Karpas-422 (cell line): ENCODE data around the gene MAMLD1. TPM values are rescaled to one million over a fixed set of nuclear protein-coding genes. Genes with fewer than 3 reads are reported as not detected.

Experiments used
- DNase-seq: peaks from one replicate; pipeline ENCODE4 v3.0.0-alpha.2; 2015
- H2AFZ ChIP-seq: fragments of 200-600 bp; sonication (generic); 2 replicates; pipeline ENCODE4 v1.6.1; 2014; ENCODE audit warnings: antibody characterized with exemption, low read length, mixed read lengths
- H3K27ac ChIP-seq: fragments of 200-600 bp; sonication (generic); 2 replicates; pipeline ENCODE4 v1.5.1; 2014; ENCODE audit warnings: mild to moderate bottlenecking, low read length, moderate library complexity
- H3K27me3 ChIP-seq: fragments of 200-600 bp; sonication (generic); 2 replicates; pipeline ENCODE4 v1.6.1; 2014; ENCODE audit warnings: low read length, mixed read lengths
- H3K36me3 ChIP-seq: fragments of 200-600 bp; sonication (generic); 2 replicates; pipeline ENCODE4 v1.6.1; 2014; ENCODE audit warnings: low read length, mixed read lengths; ENCODE audit not compliant: insufficient read depth
- H3K4me1 ChIP-seq: fragments of 200-600 bp; sonication (generic); 2 replicates; pipeline ENCODE4 v1.6.1; 2014; ENCODE audit warnings: mild to moderate bottlenecking, low read length, mixed read lengths
- H3K4me2 ChIP-seq: fragments of 200-600 bp; sonication (generic); 2 replicates; pipeline ENCODE4 v1.6.1; 2014; ENCODE audit warnings: low read length, low read depth, mild to moderate bottlenecking; ENCODE audit not compliant: poor library complexity, severe bottlenecking
- H3K4me3 ChIP-seq: fragments of 200-600 bp; sonication (generic); 2 replicates; pipeline ENCODE4 v1.5.1; 2014; ENCODE audit warnings: mild to moderate bottlenecking, antibody characterized with exemption, low read length, mixed read lengths
- H3K79me2 ChIP-seq: fragments of 200-600 bp; sonication (generic); 2 replicates; pipeline ENCODE4 v1.6.1; 2014; ENCODE audit warnings: mild to moderate bottlenecking, low read length, mixed read lengths
- H3K9ac ChIP-seq: fragments of 200-600 bp; sonication (generic); 2 replicates; pipeline ENCODE4 v1.6.0; 2014; ENCODE audit warnings: low read length
- H3K9me2 ChIP-seq: fragments of 200-600 bp; sonication (generic), shearing (Covaris generic); replicated peaks from 2 replicates; pipeline ENCODE4 v1.6.0; 2014; ENCODE audit warnings: mild to moderate bottlenecking, low read length, moderate library complexity; ENCODE audit not compliant: insufficient read depth
- H3K9me3 ChIP-seq: fragments of 300-700, 200-600 bp; sonication (generic); 2 replicates; pipeline ENCODE4 v1.6.1; 2014; ENCODE audit warnings: low read length, mixed read lengths
- H4K20me1 ChIP-seq: fragments of 200-600 bp; sonication (generic); 2 replicates; pipeline ENCODE4 v1.6.1; 2014; ENCODE audit warnings: mild to moderate bottlenecking, antibody characterized with exemption, low read length, low read depth; ENCODE audit not compliant: insufficient read depth
- total RNA-seq: library from RNA; depleted of rRNA; stranded (reverse); fragments of >200 nt; shearing (Covaris generic); gene quantifications from 2 replicates; pipeline ENCODE4 v1.2.3, GENCODE V29; 2014; ENCODE audit warnings: low replicate concordance

The MAMLD1 gene
- total RNA-seq, 1 experiment from 2014 or later: 37.8 TPM

DNA sequence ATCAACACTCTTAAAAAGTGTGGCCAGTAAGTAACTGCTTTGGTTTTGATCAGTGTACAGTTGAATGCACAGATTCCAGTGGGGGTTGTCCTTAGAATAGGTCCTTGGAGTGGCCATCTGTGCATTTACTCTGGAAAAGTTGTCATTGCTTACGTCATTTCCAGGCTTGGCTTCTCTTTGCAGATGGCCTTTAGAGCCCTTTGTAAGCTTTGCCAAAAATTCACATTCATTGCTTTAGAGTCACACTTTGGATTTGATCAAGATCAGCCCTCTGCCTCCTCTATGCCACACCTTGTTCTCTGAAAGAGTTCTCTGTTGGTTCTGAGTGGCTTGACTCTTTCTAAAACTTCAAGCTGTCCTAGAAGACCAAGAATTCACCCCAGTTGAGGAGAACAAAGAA, 83.9 kb downstream of the MAMLD1 start:
- peaks cover 65% of the 10 kb centered on the region for H3K79me2 ChIP-seq
- peak overlapping the region; percentile 18; the same call in 1 of the 2 replicates for H3K9ac ChIP-seq
- H3K27ac ChIP-seq: peak overlapping the region; percentile 96
- H2AFZ ChIP-seq: no peak overlapping the region
- H3K9me2 ChIP-seq: no peaks in the 10 kb centered on the region
- H3K4me2 ChIP-seq: peak overlapping the region; percentile 28
- H3K4me1 ChIP-seq: peaks cover 97% of the 10 kb centered on the region
- no peak overlapping the region for H3K4me3 ChIP-seq
- no peaks in the 10 kb centered on the region for H3K27me3 ChIP-seq
- H3K9me3 ChIP-seq: no peaks in the 10 kb centered on the region
- no peak for DNase-seq
- H4K20me1 ChIP-seq: no peaks in the 10 kb centered on the region
- no peaks in the 10 kb centered on the region for H3K36me3 ChIP-seq

DNA sequence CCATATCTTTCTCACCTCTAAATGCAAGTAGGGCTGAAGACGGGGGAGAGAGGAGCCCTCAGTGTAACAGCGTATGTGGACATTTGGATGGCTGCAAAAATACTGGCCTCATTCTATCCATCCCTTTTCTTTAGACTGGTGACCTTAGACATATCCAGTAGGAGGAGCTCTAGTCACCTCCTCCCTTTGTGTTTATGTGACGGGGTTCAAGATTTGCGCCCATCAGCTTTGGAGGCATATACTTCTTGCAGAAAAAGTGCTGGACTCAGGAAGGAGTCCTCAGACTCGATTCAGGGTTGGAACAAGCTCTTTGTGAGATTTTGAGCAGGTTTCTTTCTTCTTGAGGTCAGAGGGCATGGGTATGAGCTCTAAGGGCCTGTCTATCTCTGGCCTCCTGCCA, 86.2 kb downstream of the MAMLD1 start:
- H3K9me3 ChIP-seq: no peaks in the 10 kb centered on the region
- peaks cover 7% of the 10 kb centered on the region; the same call in 1 of the 2 replicates for H3K36me3 ChIP-seq
- no peaks in the 10 kb centered on the region for H3K27me3 ChIP-seq
- peak; percentile 68 for DNase-seq
- H3K9me2 ChIP-seq: no peaks in the 10 kb centered on the region
- H3K4me3 ChIP-seq: peak overlapping the region; percentile 49
- peaks cover 50% of the 10 kb centered on the region for H3K79me2 ChIP-seq
- H3K9ac ChIP-seq: peak overlapping the region; percentile 71
- peak overlapping the region; percentile 73 for H3K4me2 ChIP-seq
- H3K4me1 ChIP-seq: peaks cover 98% of the 10 kb centered on the region
- H2AFZ ChIP-seq: no peak overlapping the region
- H3K27ac ChIP-seq: peak overlapping the region; percentile 96
- no peaks in the 10 kb centered on the region for H4K20me1 ChIP-seq

DNA sequence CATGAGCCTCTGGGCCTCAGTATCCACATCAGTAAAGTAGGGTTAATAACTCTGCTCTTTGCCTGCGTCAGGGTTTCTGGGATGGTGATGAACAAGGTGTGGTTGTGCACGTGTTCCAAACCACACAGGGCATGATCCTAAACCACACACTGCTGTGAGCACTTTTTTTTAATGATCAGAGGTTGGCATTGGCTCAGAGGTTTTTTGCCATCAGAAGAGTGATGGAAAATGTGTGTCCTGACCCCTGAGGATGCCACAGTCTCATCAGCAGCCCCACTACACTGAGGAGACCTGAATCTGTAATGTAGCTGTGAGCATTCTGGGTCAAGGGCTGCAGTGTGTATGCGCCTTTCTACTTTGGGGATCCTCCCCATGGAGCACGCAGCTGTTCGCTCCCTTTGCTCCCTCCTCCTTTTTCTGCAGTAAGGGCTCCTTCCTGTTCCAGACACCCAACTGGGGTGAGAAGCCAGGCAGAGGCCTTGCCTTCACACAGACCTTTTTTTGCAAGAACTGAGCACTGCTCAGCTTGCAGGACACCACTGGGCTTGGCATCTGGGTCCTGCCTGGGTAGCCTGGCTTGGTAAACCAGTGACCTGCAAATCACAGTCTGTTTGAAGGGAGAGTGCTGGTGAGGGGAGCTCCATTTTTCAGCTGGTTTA, 87.5 kb downstream of the MAMLD1 start:
- H3K4me1 ChIP-seq: peaks cover 98% of the 10 kb centered on the region
- peak overlapping the region; percentile 96 for H3K27ac ChIP-seq
- H3K9me3 ChIP-seq: no peaks in the 10 kb centered on the region
- H3K4me3 ChIP-seq: peak overlapping the region; percentile 28; the same call in 1 of the 2 replicates
- H3K27me3 ChIP-seq: no peaks in the 10 kb centered on the region
- H3K36me3 ChIP-seq: peaks cover 15% of the 10 kb centered on the region; the same call in 1 of the 2 replicates
- no peak for DNase-seq
- H3K9ac ChIP-seq: peak overlapping the region; percentile 63
- no peak overlapping the region for H2AFZ ChIP-seq
- peaks cover 47% of the 10 kb centered on the region for H3K79me2 ChIP-seq
- no peaks in the 10 kb centered on the region for H4K20me1 ChIP-seq
- peak overlapping the region; percentile 73 for H3K4me2 ChIP-seq
- no peaks in the 10 kb centered on the region for H3K9me2 ChIP-seq

DNA sequence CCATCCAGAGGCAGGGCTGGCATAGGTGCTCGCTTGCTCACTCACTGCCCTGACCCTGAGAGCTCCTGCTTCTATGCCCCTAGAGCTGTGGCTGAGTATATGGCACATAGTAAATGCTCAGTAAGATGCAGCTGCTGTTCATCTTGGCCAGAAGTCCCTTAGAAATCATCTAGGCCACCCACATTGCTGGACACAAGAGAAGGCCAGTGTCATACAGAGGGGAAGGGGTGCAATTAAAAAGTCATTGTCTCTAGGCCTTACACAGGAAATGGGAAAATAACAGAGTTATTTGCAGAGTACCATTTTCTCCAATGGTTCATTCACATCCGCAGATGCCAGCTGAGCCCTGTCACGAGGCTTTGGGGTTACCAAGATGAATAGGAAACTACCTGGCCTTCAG, 88.8 kb downstream of the MAMLD1 start:
- H3K9ac ChIP-seq: peak overlapping the region; percentile 63
- no peak for DNase-seq
- H4K20me1 ChIP-seq: no peaks in the 10 kb centered on the region

DNA sequence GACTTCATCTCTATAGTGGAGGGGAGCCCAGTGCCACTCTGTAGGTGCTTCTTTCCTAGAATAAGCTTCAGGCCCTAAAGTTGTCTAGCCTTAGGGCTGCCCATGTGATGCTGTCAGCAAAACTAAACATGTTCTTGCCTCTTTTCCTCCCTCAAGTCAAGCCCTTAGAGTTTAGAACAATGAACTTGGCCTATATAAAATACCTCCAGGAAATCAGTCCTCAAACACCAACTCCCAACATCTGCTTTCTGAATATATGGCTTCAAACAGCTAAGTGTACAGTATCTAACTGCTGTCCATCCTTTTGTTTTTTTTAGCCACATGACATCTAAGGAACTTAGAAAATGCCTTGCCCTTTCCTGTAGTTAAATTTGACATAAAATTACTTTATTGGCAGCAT, 91.0 kb downstream of the MAMLD1 start:
- H3K36me3 ChIP-seq: peaks cover 25% of the 10 kb centered on the region; the same call in 1 of the 2 replicates
- H3K79me2 ChIP-seq: peaks cover 45% of the 10 kb centered on the region
- peak overlapping the region; percentile 88 for H3K27ac ChIP-seq
- peak overlapping the region; percentile 34 for H3K4me2 ChIP-seq
- H3K9me3 ChIP-seq: no peaks in the 10 kb centered on the region
- H4K20me1 ChIP-seq: no peaks in the 10 kb centered on the region
- no peaks in the 10 kb centered on the region for H3K27me3 ChIP-seq
- no peaks in the 10 kb centered on the region for H3K9me2 ChIP-seq
- peaks cover 96% of the 10 kb centered on the region for H3K4me1 ChIP-seq
- no peak overlapping the region for H3K4me3 ChIP-seq
- H3K9ac ChIP-seq: peak overlapping the region; percentile 41
- H2AFZ ChIP-seq: no peak overlapping the region
- DNase-seq: no peak

More for the DNA sequence above, 88.8 kb downstream of the MAMLD1 start:
- Histone ChIP-seq H2AFZ (no peak overlapping the region), H3K4me1 (peaks cover 98% of the 10 kb centered on the region), H3K4me2 (peak overlapping the region; percentile 9), H3K27me3 (no peaks in the 10 kb centered on the region), H3K4me3 (no peak overlapping the region), H3K9me3 (no peaks in the 10 kb centered on the region), H3K27ac (peak overlapping the region; percentile 96), H3K79me2 (peaks cover 48% of the 10 kb centered on the region), H3K9me2 (no peaks in the 10 kb centered on the region), H3K36me3 (peaks cover 21% of the 10 kb centered on the region; the same call in 1 of the 2 replicates)

DNA sequence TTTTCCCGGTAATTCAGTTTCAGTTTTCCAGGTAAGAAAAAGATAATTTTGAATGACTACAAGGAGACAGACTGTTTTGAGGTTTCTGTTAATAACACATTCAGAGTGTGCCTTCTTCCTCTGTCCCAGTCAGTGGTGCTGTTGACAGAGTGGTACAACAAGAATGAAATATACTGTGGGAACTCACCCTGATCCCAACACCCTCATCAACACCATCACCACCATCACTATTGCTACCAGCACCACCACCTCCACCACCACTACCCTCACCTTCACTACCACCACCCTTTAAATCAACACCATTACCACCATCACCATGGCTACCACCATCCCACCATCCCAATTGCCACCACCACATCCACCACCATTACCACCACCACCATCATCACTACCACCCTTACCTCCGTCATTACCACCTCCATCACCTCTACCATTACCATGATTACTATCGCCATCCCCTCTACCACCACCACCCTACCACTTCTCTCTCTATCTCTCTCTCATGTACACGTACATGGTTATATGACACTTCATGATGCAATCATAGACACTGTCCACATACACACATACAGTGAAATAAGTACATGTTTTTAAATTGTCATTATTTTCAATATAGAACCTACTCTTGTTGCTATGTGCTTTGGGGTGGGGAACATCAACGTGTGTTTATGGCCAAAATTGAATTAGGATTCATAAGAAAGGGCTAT, 91.5 kb downstream of the MAMLD1 start:
- Histone ChIP-seq H3K4me1 (peaks cover 91% of the 10 kb centered on the region), H3K9me3 (no peaks in the 10 kb centered on the region), H3K9ac (no peak overlapping the region; the same call in 1 of the 2 replicates), H3K4me3 (0 out of 2 replicates have a peak overlapping the region, but pooled peaks have one; percentile 11), H2AFZ (no peak overlapping the region), H3K9me2 (no peaks in the 10 kb centered on the region), H3K36me3 (peaks cover 25% of the 10 kb centered on the region; the same call in 1 of the 2 replicates), H3K27me3 (no peaks in the 10 kb centered on the region), H3K27ac (peak overlapping the region; percentile 88), H3K4me2 (peak overlapping the region; percentile 34), H3K79me2 (peaks cover 43% of the 10 kb centered on the region), H4K20me1 (no peaks in the 10 kb centered on the region)
- no peak for DNase-seq

DNA sequence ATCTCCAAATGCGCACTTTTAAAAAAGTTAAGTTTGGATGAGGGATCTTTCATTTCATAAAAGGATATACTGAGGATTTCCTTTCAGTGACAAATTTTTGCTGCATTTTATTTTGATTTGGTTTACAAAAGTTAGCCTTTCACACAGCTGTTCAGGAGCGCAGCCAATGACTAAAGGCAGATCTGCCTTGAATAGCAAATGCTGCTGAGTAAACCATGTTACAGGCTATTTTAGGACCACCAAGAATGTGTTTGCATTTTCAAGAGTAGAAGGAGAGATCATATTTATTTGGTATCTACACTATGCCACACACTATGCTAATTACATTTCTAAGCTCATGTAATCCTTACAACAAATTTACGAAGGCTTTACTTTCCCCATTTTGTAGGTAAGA, 92.1 kb downstream of the MAMLD1 start:
- 0 out of 2 replicates have a peak overlapping the region, but pooled peaks have one; percentile 11 for H3K4me3 ChIP-seq
- H3K27me3 ChIP-seq: no peaks in the 10 kb centered on the region
- H3K4me2 ChIP-seq: peak overlapping the region; percentile 34
- no peaks in the 10 kb centered on the region for H4K20me1 ChIP-seq
- H3K79me2 ChIP-seq: peaks cover 40% of the 10 kb centered on the region
- H3K9me3 ChIP-seq: no peaks in the 10 kb centered on the region
- no peak overlapping the region for H2AFZ ChIP-seq
- peak overlapping the region; percentile 88 for H3K27ac ChIP-seq
- H3K9ac ChIP-seq: peak overlapping the region; percentile 44
- peaks cover 29% of the 10 kb centered on the region; the same call in 1 of the 2 replicates for H3K36me3 ChIP-seq
- peaks cover 86% of the 10 kb centered on the region for H3K4me1 ChIP-seq
- no peaks in the 10 kb centered on the region for H3K9me2 ChIP-seq
- no peak for DNase-seq

DNA sequence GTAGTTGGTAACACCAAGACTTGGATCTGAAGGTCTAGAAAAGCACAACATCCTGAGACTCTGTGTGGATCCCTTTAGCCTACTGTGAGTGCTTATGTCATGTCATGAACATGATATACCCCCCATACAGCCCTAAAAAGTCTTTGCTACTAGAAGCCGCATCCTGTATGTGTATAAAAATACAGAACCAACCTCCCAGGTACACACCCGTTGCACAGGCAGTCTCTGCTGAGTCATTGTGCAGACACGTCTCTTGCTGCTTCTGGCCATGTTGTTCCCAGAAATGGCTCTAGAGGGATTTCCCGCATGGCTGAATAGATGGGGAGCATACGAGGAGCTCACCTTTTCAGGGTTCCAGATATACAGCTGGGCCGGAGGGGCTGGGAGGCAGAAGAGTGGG, 93.3 kb downstream of the MAMLD1 start:
- H3K9ac ChIP-seq: peak overlapping the region; percentile 44
- H3K4me2 ChIP-seq: peak overlapping the region; percentile 34
- H3K4me3 ChIP-seq: no peak overlapping the region
- no peak overlapping the region for H2AFZ ChIP-seq
- H4K20me1 ChIP-seq: no peaks in the 10 kb centered on the region
- peaks cover 30% of the 10 kb centered on the region; the same call in 1 of the 2 replicates for H3K36me3 ChIP-seq
- peaks cover 73% of the 10 kb centered on the region for H3K4me1 ChIP-seq
- no peaks in the 10 kb centered on the region for H3K9me3 ChIP-seq
- peak overlapping the region; percentile 88 for H3K27ac ChIP-seq
- peak; percentile 61 for DNase-seq
- peaks cover 30% of the 10 kb centered on the region for H3K79me2 ChIP-seq
- no peaks in the 10 kb centered on the region for H3K27me3 ChIP-seq
- no peaks in the 10 kb centered on the region for H3K9me2 ChIP-seq
